AG04450 (cell line): ENCODE data around the gene ARHGAP23. TPM values are rescaled to one million over a fixed set of nuclear protein-coding genes. Genes with fewer than 3 reads are reported as not detected.

Experiments used
- CTCF ChIA-PET: fragments of 300-600, 350-600 bp; formaldehyde crosslinking; extraction: SDS; loops from one replicate; lab custom pipeline; 2022; ENCODE audit warnings: antibody characterized with exemption, inconsistent platforms; lab: Charles Lee
- POLR2A ChIA-PET: fragments of 350-600 bp; formaldehyde crosslinking; extraction: SDS; loops from one replicate; lab custom pipeline; 2021; ENCODE audit warnings: antibody characterized with exemption, inconsistent platforms; lab: Yijun Ruan, JAX
- DNase-seq: peaks from one replicate; pipeline ENCODE4 v3.0.0-alpha.2; 2011; ENCODE audit warnings: low read depth, low spot score
- H3K27ac ChIP-seq: one replicate; pipeline ENCODE4 v1.5.1; 2012; ENCODE audit warnings: low read depth, low read length, control low read depth
- H3K27me3 ChIP-seq: one replicate; pipeline ENCODE4 v1.6.0; 2012; ENCODE audit warnings: low read length; ENCODE audit not compliant: control insufficient read depth, insufficient read depth
- H3K4me3 ChIP-seq: 2 replicates; pipeline ENCODE4 v1.5.1; 2011; ENCODE audit warnings: mild to moderate bottlenecking, low read depth, low read length, control low read depth
- H3K9me3 ChIP-seq: 2 replicates; pipeline ENCODE4 v1.5.1; 2012; ENCODE audit warnings: low read length; ENCODE audit not compliant: control insufficient read depth, insufficient read depth
- CTCF ChIP-seq: IDR thresholded peaks from 2 replicates; pipeline ENCODE4 v1.5.1; 2011; ENCODE audit warnings: low read depth, low read length, control low read depth, inconsistent platforms
- polyA minus RNA-seq: library from RNA; depleted of rRNA, polyadenylated mRNA; stranded (reverse); fragments of >200 nt; gene quantifications from 2 replicates; pipeline ENCODE4 v1.2.3, GENCODE V29; 2011; rRNA and poly(A)+ RNA removed
- polyA plus RNA-seq: library from polyadenylated mRNA; depleted of rRNA; stranded (reverse); fragments of >200 nt; gene quantifications from 2 replicates; pipeline ENCODE4 v1.2.3, GENCODE V29; 2011; rRNA removed

Gene ARHGAP23, protein sequence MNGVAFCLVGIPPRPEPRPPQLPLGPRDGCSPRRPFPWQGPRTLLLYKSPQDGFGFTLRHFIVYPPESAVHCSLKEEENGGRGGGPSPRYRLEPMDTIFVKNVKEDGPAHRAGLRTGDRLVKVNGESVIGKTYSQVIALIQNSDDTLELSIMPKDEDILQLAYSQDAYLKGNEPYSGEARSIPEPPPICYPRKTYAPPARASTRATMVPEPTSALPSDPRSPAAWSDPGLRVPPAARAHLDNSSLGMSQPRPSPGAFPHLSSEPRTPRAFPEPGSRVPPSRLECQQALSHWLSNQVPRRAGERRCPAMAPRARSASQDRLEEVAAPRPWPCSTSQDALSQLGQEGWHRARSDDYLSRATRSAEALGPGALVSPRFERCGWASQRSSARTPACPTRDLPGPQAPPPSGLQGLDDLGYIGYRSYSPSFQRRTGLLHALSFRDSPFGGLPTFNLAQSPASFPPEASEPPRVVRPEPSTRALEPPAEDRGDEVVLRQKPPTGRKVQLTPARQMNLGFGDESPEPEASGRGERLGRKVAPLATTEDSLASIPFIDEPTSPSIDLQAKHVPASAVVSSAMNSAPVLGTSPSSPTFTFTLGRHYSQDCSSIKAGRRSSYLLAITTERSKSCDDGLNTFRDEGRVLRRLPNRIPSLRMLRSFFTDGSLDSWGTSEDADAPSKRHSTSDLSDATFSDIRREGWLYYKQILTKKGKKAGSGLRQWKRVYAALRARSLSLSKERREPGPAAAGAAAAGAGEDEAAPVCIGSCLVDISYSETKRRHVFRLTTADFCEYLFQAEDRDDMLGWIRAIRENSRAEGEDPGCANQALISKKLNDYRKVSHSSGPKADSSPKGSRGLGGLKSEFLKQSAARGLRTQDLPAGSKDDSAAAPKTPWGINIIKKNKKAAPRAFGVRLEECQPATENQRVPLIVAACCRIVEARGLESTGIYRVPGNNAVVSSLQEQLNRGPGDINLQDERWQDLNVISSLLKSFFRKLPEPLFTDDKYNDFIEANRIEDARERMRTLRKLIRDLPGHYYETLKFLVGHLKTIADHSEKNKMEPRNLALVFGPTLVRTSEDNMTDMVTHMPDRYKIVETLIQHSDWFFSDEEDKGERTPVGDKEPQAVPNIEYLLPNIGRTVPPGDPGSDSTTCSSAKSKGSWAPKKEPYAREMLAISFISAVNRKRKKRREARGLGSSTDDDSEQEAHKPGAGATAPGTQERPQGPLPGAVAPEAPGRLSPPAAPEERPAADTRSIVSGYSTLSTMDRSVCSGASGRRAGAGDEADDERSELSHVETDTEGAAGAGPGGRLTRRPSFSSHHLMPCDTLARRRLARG (N-terminal part only)
- 14.1 and 19.3 TPM in 2 replicates for polyA plus RNA-seq
- polyA minus RNA-seq, result 32.3 and 33.3 TPM in 2 replicates

- peak within 1 kb of the TSS; percentile 77 for H3K27ac ChIP-seq
- ChIA-PET POLR2A (interaction anchor here (1.1 to 3.1 kb wide), 3 partner anchors 23 to 37 kb away, joined by 7 to 15 read pairs (median 8); no protein-coding TSS in a partner anchor), CTCF (interaction anchor here (1.3 kb wide), 1 partner anchor 80 kb away, joined by 4 read pairs; no protein-coding TSS in a partner anchor)
- TF ChIP-seq CTCF, result no peak
- H3K4me3 ChIP-seq, result peak within 1 kb of the TSS; percentile 76
- DNase-seq, result peak; percentile 47
- no peaks in the 10 kb centered on the region for H3K27me3 ChIP-seq
- no peaks in the 10 kb centered on the region for H3K9me3 ChIP-seq
These were observed at the start of gene ARHGAP23 for GRCh38 chr17:38428112-38428642. ARHGAP23 (plus strand) TSS chr17:38428464; CDS start chr17:38428486, 22 bp downstream.

- no peak overlapping the region for H3K4me3 ChIP-seq
- H3K27ac ChIP-seq, result no peak overlapping the region
- CTCF ChIA-PET, result interaction anchor here (0.6 to 1.6 kb wide), 4 partner anchors 30 to 179 kb away, joined by 3 to 5 read pairs (median 4); no protein-coding TSS in a partner anchor
- H3K9me3 ChIP-seq, result no peaks in the 10 kb centered on the region
- no peak for TF ChIP-seq CTCF
- no peak for DNase-seq
- H3K27me3 ChIP-seq, result no peaks in the 10 kb centered on the region
- POLR2A ChIA-PET, result no interaction called here
These were observed 48.8 kb upstream of the ARHGAP23 start for GRCh38 chr17:38379448-38379847.

GRCh38 chr17:38395090-38395489 is 33.2 kb upstream of the ARHGAP23 start:
- Histone ChIP-seq H3K4me3 (no peak overlapping the region), H3K27ac (no peak overlapping the region), H3K27me3 (no peaks in the 10 kb centered on the region), H3K9me3 (no peaks in the 10 kb centered on the region)
- CTCF ChIA-PET, result interaction anchor here (1.4 to 1.6 kb wide), 2 partner anchors 19 to 46 kb away, joined by 4 to 5 read pairs; no protein-coding TSS in a partner anchor
- no peak for TF ChIP-seq CTCF
- no peak for DNase-seq
- POLR2A ChIA-PET, result no interaction called here

DNA sequence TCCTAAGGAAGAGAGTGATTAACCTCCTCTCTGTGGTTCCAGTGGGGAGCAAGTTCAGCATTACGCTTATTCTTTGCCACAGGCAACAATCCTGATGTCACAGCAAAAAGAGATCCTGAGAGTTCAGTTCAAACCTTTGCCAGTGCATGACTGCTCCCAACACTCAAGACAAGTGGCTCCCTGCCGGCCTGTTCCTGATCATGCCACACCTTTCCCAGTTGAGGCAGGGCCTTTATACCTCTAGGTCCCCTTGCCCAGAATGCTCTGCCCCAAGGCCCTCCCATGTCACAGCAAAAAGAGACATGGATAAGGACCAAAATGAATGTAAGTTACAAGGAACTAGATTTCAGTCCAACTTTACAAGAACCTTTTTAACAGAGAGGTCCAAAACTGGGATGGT is 31.0 kb upstream of the ARHGAP23 start:
- ChIA-PET CTCF (no interaction called here), POLR2A (no interaction called here)
- TF ChIP-seq CTCF, result no peak
- Histone ChIP-seq H3K4me3 (no peak overlapping the region), H3K27ac (no peak overlapping the region), H3K9me3 (no peaks in the 10 kb centered on the region), H3K27me3 (no peaks in the 10 kb centered on the region)
- DNase-seq, result no peak
